CD4-positive, alpha-beta T cell treated with Interleukin-15 for 4 hours (primary cell): ENCODE data around the gene PTS.
"Not testable (repeated sequence)": the region's sequence is repeated elsewhere in the genome, so short reads cannot be mapped to it uniquely, and the experiment has no call there.

Source experiments
- DNase-seq: peaks from one replicate; pipeline ENCODE4 v3.0.0-alpha.2; 2020; ENCODE audit warnings: low spot score

Gene PTS

DNA sequence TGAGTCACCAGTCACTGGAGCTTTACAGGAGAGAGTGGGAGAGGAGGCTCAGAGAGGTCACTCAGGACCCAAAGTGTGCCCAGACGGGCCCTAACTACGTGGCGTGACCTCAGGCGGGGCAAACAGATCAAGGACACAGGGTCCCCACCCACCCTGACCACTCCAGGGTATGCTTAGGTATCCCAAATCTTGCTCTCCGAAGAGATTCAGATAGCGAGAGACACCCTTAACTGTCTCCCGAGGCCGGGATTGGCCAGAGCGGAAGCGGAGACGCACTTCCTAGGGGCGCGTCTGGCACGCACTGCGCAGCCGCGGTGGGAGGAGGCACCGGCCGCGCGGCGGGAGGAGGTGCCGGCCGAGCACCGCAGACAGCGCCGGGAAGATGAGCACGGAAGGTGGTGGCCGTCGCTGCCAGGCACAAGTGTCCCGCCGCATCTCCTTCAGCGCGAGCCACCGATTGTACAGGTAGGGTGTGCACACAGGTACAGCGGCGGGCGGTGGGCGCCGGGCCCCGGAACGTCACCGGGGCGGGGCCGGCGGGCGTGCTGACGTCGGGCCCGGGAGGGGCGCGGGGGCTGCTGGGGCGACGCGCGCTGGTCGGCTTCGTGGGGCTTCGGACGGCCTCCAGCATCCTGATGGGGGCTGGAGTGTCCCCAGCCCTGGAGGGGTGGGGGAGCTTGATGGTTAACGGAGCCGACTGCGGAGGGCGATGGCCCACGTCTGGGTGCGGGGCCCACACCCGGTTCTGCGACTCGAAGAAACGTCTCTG, at the start of gene PTS:
TSS of gene PTS (plus strand) at position 367 of the 769 bp plus-strand sequence. CDS start at position 383, 16 bp downstream.
- peak; percentile 83 for DNase-seq

DNA sequence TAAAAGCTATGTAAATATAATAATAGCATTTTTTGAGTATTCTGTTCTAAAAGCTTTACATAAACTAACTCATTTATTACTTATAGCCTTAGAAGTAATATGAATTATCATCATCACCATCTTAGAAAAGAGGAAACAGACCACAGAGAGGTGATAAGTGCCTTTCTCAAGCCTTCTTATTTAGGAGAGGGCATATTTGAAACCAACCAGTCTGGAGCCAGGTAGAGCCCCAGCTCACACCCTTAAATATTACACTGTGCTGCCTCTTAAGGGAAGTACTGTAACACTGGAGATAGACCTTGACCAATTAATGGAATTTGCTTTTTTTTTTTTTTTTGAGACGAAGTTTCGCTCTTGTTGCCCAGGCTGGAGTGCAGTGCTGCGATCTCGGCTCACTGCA, 48.6 kb upstream of the PTS start:
- no peak for DNase-seq

DNA sequence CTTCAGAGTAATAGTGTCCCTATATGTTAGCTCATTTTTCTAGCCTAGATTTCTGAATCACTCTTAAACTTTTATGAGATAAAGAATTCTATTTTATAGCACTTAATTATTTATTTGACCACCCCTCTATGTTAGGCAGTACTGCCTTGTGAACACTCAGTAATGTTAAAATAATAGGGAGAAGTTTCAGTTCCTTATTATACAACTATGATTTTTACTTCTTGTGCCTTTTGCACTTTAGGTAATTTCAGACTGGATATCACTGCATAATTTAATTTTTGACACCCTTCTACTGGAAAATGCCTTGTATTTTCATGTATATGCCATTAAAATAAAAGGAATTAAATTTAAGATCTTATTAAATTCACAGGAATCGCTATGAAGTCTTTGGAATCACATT, 47.8 kb upstream of the PTS start:
- no peak for DNase-seq

DNA sequence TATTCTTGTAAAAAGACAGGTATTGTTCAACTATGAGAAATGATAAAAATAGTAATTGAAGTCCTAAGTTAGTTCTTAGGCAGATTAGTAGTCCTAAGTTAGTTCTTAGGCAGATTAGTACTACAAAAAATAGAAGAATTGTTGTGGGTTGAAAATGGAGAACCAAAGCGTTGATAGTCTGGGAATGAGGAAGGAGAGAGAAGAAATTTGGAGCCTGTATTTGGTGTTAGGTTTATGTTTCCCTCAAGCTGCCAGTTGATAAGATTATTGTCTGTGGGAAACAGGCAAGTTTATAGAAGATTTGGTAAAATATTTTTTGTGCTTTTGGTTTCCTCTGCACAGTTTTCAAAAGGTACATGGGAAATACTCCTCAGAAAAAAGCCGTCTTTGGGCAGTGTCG, 47.3 kb upstream of the PTS start:
- no peak for DNase-seq

DNA sequence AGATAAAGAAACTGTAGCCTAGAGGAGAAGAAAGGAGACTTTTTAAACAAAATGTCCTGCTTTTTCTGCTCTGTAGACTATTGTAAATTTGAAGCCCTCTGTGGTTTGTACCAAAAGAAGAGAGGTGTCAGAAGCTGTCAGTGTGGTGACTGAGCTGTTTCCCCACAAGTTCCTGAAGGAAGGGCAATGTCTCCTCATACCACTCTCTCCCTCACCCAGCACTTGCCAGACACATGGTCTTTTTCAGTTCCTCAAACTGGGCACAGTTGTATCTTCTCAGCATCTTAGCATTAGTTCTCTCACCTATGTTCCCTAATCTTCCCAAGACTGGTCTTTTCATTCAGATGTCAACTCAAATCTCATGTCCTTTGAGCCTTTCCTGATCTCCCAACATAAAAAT, 46.6 kb upstream of the PTS start:
- peak; percentile 2 for DNase-seq

DNA sequence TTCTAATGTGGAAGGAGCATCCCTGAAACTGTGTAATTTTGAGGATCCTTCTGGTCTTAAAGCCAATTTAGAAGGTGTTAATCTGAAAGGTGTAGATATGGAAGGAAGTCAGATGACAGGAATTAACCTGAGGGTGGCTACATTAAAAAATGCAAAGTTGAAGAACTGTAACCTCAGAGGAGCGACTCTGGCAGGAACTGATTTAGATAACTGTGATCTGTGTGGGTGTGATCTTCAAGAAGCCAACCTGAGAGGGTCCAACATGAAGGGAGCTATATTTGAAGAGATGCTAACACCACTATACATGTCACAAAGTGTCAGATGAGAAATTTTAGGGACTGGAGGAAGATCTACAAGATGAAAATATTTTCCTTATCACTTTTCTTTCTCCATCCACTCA, 43.4 kb upstream of the PTS start:
- no peak for DNase-seq

DNA sequence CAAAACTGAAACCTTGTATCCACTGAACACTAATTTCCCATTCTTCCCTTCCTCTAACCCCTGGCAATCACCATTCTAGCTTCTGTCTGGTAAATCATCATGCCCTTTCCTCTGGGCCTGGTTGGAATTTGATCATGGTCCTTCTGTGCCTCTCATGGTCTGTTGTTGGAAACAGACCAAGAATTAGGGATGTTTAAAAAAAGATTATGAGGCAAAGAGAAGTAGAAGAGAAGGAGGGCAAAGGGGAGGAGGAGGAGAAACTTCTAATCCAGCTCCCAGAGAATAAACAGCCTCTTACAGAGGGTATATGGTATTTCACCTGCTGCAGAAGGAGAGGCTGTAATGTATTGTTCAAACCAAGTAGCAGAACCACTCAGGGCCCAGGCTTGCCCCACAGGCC, 40.3 kb upstream of the PTS start:
- no peak for DNase-seq

DNA sequence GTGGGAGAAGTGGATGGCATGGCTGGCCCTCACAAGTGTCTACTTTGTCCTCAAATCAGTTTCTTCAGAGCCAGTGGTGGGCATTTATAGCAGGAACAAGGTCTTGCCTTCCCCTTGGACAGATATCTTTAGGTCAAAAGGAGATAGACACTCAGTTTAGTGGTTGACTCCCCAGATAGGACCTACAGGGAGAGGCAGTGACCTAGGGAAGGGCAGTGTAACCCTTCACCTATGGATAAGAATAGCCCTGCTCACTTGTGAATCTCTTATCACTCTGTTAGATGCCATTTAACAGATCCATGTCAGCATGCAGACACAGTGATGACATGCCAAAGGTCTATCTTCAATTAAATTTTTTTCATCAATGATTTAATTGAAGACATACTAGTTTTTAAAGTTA, 39.9 kb upstream of the PTS start:
- DNase-seq: no peak

DNA sequence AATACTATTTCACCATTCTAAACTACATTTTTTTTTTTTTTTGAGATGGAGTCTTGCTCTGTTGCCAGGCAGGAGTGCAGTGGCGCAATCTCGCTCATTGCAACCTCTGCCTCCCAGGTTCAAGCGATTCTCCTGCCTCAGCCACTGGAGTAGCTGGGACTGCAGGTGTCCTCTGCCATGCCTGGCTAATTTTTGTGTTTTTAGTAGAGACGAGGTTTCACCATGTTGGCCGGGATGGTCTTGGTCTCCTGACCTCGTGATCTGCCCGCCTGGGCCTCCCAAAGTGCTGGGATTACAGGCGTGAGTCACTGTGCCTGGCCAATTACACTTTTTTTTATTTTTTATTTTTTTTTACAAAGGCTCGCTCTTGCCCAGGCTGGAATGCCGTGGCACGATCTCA, 31.1 kb upstream of the PTS start:
- DNase-seq: not testable (repeated sequence)

DNA sequence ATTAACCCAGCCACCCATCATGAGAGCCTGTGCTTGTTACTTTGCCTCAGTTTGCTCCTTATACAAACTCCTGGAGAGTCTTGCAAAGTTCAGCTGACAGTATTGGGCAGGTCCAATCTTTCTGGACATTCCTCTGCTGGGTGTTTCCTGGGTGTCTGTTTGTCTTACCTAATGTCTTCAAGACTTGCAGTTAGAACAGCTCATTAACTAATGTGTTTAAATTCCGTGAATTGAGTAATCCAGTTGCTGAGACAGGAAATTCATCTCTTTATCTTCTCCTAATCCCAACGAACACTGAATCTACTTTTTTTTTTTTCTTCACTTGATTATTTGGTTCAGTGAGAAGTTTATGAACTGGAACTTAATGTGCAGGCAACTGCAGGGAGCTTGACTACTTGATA, 30.3 kb upstream of the PTS start:
- DNase-seq: no peak

DNA sequence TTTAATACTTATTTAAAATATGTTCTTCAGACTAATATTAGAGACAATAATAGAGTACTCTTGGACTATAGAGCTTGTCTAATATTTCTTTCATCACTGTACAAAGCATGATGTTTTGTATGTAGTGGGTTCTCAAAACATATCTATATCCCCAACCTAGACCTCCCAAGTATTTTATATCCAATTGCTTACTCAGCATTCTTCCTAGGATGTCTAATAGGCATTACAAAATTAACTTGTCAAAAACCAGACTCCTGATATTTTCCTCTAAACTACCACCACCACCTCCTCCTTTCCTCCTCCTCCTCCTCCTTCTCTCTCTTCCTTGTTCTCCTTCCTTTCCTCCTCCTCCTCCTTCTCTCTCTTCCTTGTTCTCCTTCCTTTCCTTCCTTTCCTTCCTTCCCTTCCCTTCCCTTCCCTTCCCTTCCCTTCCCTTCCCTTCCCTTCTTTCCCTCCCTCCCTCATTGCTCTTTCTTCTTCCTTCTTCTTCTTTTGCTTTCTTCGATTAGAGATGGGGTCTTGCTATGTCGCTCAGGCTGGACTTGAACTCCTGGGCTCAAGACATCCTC, 29.6 kb upstream of the PTS start:
- no peak for DNase-seq

DNA sequence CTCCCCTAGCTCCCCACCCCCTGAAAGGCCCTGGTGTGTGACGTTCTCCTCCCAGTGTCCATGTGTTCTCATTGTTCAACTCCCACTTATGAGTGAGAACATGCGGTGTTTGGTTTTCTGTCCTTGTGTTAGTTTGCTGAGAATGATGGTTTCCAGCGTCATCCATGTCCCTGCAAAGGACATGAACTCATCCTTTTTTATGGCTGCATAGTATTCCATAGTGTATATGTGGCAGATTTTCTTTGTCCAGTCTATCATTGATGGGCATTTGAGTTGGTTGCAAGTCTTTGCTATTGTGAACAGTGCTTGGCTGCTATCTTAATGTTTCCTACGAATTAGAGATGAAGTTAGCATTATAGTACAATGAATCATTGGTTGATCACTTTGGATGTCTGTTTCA, 27.1 kb upstream of the PTS start:
- not testable (repeated sequence) for DNase-seq

DNA sequence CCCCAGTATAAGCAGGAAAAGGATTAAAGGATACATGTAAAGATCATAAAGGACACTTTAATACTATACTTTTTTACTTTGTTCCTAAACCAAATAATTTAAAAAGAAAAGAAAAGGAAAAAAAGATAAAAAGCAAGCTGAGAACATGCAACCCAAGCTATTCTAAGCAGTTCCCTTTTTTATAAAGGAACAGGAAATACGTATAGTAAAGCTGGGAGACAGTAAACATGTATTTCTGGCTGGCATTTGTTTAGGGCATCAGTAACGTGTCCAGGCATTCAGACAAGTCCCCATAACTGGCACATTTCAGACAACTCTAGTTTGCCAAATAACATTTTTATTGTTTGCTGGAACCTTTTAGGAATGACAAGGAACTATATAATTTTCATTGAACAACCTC, 26.0 kb upstream of the PTS start:
- DNase-seq: no peak

DNA sequence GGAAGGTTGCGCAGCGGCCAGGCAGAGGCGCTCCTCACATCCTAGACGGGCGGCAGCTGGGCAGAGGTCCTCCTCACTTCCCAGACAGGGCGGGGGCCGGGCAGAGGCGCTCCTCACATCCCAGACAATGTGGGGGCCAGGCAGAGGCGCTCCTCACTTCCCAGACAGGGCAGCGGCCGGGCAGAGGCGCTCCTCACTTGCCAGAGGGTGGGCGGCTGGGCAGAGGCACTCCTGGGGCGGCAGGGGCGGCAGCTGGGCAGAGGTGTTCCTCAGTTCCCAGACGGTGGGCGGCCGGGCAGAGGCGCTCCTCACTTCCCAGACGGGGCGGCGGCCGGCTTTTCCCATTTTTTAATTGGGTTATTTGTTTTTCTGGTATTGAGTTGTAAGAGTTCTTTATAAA, 20.2 kb upstream of the PTS start:
- DNase-seq: no peak

DNA sequence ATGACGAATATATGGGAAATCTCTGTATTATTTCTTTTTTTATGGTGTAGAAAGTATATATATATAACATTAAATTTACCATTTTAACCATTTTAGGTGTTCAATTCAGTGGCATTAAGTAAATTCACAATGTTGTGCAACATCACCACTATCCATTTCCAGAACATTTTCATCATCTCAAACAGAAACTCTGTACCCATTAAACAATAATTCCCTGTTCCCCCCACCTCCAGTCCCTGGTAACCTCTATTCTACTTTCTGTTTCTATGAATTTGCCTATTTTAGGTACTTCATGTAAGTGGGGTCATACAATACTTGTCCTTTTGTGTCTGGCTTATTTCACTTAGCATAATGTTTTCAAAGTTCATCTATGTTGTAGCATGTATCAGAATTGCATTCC, 15.3 kb upstream of the PTS start:
- no peak for DNase-seq

DNA sequence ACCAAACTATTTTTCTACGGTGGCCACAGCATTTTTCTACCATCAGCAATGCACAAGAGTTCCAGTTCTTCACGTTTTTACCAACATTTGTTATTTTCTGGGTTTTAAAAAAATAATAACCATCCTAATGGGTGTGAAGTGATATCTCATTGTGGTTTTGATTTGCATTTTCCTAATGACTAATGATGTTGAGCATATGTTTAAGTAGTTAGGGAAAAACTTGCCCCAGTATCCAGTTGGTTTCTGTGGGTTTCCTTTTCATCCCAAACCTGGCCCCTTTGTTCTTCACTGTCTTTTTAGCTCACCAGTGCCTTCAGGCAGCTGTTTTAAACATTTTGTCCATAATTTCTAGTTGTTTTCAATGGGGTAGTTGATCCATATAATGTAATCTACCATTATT, 14.7 kb upstream of the PTS start:
- peak; percentile 2 for DNase-seq

DNA sequence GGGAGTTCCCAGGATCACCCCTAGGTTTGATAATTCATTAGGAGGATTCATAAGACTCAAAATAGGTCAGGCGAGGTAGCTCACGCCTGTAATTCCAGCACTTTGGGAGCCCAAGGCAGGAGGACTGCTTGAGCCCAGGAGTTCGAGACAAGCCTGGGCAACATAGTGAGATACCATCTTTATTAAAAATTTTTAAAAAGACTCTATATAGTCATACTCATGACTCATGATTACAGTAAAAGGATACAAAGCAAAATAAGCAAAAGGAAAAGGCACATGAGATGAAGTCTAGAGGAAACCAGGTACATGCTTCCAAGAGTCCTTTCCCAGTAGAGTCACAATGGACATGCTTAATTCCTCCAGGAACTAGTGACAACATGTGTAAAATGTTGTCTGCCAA, 13.9 kb upstream of the PTS start:
- no peak for DNase-seq

DNA sequence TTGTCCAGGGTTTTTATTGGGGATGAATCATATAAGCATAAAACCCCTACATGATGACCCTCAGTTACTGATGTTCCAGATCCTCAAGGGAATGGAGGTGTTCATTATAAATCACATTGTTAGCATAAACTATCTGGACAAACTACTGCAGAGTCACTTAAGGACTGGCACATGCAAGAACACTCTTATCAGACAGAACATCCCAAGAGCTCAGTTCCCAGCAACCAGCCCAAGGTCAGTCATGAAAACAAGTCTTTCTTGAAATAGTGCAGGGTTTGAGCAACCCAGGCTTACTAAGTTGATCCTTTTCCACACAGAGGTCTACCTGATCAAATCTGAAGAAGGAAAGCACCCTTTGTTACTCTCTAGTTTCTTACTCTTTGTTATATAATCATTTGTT, 13.5 kb upstream of the PTS start:
- no peak for DNase-seq

DNA sequence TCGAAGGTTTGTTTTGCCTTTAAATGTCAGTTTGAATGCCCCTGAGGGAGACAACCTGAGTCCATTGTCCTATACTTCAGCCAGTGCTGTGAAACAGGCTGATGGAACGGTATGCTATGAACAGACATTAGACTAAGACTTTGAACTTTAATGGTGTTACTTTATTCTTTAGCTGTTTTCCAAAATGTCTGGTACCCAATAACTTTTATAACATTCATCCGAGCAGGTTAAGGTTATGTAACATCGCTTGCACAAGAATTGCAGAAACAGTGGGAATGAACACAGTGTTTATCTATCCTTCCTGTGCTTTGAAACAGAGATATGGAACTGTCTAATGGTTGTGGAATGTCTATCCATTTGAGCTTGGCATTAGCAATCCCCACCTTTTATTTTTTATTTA, 12.5 kb upstream of the PTS start:
- no peak for DNase-seq

DNA sequence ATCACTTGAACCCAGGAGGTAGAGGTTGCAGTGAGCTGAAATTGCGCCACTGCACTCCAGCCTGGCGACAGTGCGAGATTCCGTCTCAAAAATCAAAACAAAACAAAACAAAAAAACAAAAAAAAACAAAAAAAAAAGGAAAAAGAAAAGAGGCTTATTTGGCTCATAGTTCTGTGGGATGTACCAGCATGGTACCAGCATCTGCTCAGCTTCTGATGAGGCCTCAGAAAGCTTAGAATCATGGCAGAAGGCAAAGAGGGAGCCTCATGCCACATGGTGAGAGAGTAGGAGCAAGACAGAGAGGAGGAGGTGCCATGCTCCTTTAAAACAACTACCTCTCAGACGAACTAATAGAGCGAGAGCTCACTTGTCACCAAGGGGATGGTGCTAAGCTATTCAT, 10.6 kb upstream of the PTS start:
- no peak for DNase-seq

DNA sequence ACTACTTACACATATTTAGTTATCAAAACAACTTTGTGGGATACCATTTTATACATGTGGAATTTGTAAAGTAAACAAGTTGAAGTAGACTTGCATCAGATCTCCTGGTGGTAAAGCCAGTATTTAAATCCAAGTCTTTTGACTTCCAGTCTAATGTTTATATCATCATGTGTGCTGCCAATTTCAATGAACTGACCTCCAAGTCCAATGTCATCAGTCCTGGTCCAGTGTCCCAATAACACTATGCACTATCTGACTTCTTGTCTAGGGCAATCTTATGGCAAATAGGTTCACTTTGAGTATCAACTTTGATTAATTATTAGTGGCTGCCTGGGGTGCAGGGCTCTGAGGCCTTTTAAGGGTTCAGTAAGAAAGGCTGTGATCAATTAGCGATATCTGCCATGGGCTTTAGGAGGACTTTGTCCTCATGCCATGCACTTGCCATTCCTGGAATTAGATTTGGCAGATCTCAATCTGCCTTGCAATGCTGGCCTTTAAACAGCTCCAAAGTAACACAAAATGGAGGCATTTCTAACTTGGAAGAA, 9.6 kb upstream of the PTS start:
- no peak for DNase-seq

DNA sequence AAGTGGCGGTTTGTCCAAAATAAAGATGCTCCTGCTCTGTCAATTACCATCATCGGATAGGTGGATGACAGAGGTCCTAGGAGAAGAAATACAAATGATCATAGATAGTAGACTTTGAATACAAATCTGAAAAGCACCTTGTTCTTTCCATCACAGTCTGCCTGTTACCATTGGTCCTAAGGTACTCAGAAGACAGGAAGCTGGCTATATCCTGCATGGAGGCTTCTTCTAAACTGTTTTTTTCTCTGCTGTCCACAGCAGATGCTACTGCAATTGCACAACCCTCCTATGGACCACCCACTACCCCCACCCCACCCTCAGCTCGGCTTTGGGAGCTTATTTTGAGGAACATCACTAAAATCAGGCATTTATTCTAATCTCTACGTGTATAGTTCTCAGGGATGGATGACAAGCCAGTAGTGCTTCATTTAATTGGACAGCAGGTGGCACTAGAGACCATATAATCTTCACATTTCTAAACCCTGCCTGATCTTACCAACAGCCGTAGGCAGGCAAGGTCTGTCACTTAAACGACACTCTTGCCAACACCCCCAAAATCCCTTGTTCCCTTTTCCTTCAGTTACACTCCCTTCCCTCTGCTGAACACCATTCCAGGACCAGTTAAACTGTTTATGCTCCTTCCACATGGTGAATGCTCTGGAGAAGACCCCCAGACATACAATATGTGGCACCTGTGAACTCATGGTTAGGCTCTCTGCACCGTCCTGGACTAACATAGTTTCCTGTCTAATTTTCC, 6.6 kb upstream of the PTS start:
- peak; percentile 74 for DNase-seq

DNA sequence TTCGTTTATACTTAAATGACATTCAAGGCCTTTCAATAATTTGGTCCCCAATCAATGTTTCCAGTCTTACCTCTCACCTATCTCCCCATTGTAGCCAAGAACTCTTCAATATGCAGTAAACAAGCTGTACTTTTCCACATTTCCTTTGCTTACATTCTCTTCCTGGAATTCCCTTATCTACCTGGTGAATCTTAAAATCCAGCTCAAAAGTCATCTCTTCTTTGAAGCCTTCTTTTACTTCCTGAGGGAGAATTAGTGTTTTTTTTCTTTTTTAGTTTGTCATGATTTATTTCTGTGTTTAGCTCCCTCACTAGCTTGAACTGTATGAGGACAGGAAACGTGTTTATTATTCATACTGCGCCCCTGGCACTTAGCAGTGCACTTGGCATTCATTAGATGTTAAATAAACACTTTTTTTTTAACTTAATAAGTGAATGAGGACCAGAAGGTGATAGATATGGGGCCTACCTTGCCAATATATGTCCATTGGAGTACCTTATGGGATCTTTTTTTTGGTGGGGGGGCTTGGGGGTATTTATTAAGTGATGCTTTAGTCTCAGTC, 4.9 kb upstream of the PTS start:
- no peak for DNase-seq
